Raji (cell line): ENCODE measurements around the gene TMEM14B.

ENCODE experiments used
- POLR2A ChIP-seq: IDR thresholded peaks from 2 replicates; pipeline ENCODE4 v1.6.1; 2011; ENCODE audit warnings: low read depth, low read length, control low read depth; ENCODE audit not compliant: insufficient read depth

Gene TMEM14B

GRCh38 chr6:10733863-10734262 is 13.7 kb upstream of the TMEM14B start:
- TF ChIP-seq POLR2A, result no peak

- no peak for TF ChIP-seq POLR2A
Observed at GRCh38 chr6:10736731-10737130, 10.9 kb upstream of the TMEM14B start.

GRCh38 chr6:10740061-10740460 is 7.5 kb upstream of the TMEM14B start:
- no peak for TF ChIP-seq POLR2A

- no peak for TF ChIP-seq POLR2A
Observed at GRCh38 chr6:10742251-10742650, 5.4 kb upstream of the TMEM14B start.

GRCh38 chr6:10743515-10743914 is 4.1 kb upstream of the TMEM14B start:
- TF ChIP-seq POLR2A, result no peak

- no peak for TF ChIP-seq POLR2A
Observed at GRCh38 chr6:10745116-10745515, 2.5 kb upstream of the TMEM14B start.

- TF ChIP-seq POLR2A, result no peak
Observed at GRCh38 chr6:10746915-10747250, 722 bp upstream of the TMEM14B start.

- no peak for TF ChIP-seq POLR2A
Observed at GRCh38 chr6:10749734-10750133, 2.1 kb downstream of the TMEM14B start.

- no peak for TF ChIP-seq POLR2A
Observed at GRCh38 chr6:10756085-10756484, 8.5 kb downstream of the TMEM14B start.

GRCh38 chr6:10759312-10759839 is 11.8 kb downstream of the TMEM14B start:
- TF ChIP-seq POLR2A, result no peak

GRCh38 chr6:10759884-10760329 is 12.3 kb downstream of the TMEM14B start:
- no peak for TF ChIP-seq POLR2A

GRCh38 chr6:10763006-10763405 is 15.4 kb downstream of the TMEM14B start:
- no peak for TF ChIP-seq POLR2A

GRCh38 chr6:10769419-10769818 is 21.8 kb downstream of the TMEM14B start:
- TF ChIP-seq POLR2A, result no peak

GRCh38 chr6:10771371-10771894 is 23.8 kb downstream of the TMEM14B start:
- no peak for TF ChIP-seq POLR2A

GRCh38 chr6:10778230-10778629 is 30.6 kb downstream of the TMEM14B start:
- no peak for TF ChIP-seq POLR2A

GRCh38 chr6:10779076-10779475 is 31.5 kb downstream of the TMEM14B start:
- TF ChIP-seq POLR2A, result no peak

- TF ChIP-seq POLR2A, result no peak
Observed at GRCh38 chr6:10791673-10792072, 44.1 kb downstream of the TMEM14B start.

GRCh38 chr6:10792101-10792500 is 44.5 kb downstream of the TMEM14B start:
- TF ChIP-seq POLR2A, result no peak

GRCh38 chr6:10793035-10793434 is 45.4 kb downstream of the TMEM14B start:
- TF ChIP-seq POLR2A, result no peak
